Measurements from ENCODE around the gene NAV1. TPM values are rescaled to one million over a fixed set of nuclear protein-coding genes. Genes with fewer than 3 reads are reported as not detected.

NAV1 gene
- total and polyA plus RNA-seq, 2 donors, result 3.4 to 4.0 TPM

DNA sequence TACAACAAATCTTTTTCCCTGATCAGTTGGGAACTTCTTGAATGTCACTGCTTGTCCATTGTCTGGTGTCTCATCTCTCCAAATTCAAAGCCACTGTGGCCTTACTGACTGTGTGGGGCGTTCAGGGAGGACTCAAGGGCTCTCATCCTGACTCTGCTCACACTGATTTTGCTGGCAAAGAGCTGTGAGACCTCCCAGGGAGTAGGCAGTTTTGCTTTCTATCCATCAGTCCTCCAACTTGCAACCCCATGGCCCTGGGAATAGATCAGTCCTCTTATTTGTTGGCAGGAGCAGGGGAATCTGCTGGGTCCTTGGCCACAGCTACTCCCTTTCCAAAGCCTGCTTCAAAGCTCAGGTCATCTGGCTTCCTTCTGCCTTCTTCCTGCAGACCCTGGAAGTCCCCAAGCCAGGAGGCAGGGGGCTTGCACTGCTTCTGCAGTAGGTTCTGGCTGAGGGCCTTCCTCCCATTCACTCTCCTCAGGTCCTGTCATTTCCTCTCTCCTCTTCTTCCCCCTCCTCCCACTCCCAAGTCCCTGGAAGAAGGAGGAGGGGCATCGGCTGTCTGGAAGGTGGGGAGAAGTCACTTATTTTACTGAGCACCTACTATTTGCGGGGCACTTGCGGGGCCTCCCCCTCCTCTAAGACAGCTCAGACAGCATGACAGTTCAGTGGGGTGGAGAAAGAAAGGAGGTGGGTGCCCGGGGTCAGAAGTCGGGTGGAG lies 876 bp upstream of the NAV1 start:
- Histone ChIP-seq H3K27me3 (ENCODE audit: control insufficient read depth in 2 of 2, insufficient read depth in 1 of 2, low read length in 1 of 2) (peaks cover 37 to 79% of the 10 kb centered on the region in 2 donors), H3K27ac (ENCODE audit: low read depth in 1 of 2, low read length in 1 of 2) (no peak overlapping the region), H3K36me3 (ENCODE audit: control insufficient read depth in 2 of 2, insufficient read depth in 2 of 2, low read length in 1 of 2) (no peaks in the 10 kb centered on the region), H3K9me3 (ENCODE audit: control insufficient read depth in 2 of 2, insufficient read depth in 1 of 2, low read length in 1 of 2) (no peaks in the 10 kb centered on the region), H3K4me3 (ENCODE audit: low read length in 2 of 2) (peak overlapping the region in 1 of 2 donors; percentile 13), H3K4me1 (ENCODE audit: control insufficient read depth in 2 of 2, insufficient read depth in 2 of 2, low read length in 2 of 2) (peaks cover 14 to 21% of the 10 kb centered on the region in 2 donors)
- DNase-seq (ENCODE audit: low read depth in 6 of 9, low spot score in 9 of 9), result no peak
- 35% methylated on average over 6 of the region's 6 CpGs for WGBS

- Histone ChIP-seq H3K4me3 (ENCODE audit: low read length in 2 of 2) (peak overlapping the region; percentile 29 to 44), H3K36me3 (ENCODE audit: control insufficient read depth in 2 of 2, insufficient read depth in 2 of 2, low read length in 1 of 2) (no peaks in the 10 kb centered on the region), H3K27me3 (ENCODE audit: control insufficient read depth in 2 of 2, insufficient read depth in 1 of 2, low read length in 1 of 2) (peaks cover 37 to 78% of the 10 kb centered on the region in 2 donors), H3K9me3 (ENCODE audit: control insufficient read depth in 2 of 2, insufficient read depth in 1 of 2, low read length in 1 of 2) (no peaks in the 10 kb centered on the region), H3K27ac (ENCODE audit: low read depth in 1 of 2, low read length in 1 of 2) (peak overlapping the region in 1 of 2 donors; percentile 6), H3K4me1 (ENCODE audit: control insufficient read depth in 2 of 2, insufficient read depth in 2 of 2, low read length in 2 of 2) (peaks cover 14 to 21% of the 10 kb centered on the region in 2 donors)
- 2% methylated on average over 47 of the region's 47 CpGs for WGBS
- DNase-seq (ENCODE audit: low read depth in 6 of 9, low spot score in 9 of 9), result no peak
These were observed 869 bp downstream of the NAV1 start for GRCh38 chr1:201539561-201540431.

GRCh38 chr1:201540846-201541735 lies 2.2 kb downstream of the NAV1 start:
- 93% methylated on average over 12 of the region's 12 CpGs for WGBS
- Histone ChIP-seq H3K27ac (ENCODE audit: low read depth in 1 of 2, low read length in 1 of 2) (no peak overlapping the region), H3K4me3 (ENCODE audit: low read length in 2 of 2) (no peak overlapping the region)

DNA sequence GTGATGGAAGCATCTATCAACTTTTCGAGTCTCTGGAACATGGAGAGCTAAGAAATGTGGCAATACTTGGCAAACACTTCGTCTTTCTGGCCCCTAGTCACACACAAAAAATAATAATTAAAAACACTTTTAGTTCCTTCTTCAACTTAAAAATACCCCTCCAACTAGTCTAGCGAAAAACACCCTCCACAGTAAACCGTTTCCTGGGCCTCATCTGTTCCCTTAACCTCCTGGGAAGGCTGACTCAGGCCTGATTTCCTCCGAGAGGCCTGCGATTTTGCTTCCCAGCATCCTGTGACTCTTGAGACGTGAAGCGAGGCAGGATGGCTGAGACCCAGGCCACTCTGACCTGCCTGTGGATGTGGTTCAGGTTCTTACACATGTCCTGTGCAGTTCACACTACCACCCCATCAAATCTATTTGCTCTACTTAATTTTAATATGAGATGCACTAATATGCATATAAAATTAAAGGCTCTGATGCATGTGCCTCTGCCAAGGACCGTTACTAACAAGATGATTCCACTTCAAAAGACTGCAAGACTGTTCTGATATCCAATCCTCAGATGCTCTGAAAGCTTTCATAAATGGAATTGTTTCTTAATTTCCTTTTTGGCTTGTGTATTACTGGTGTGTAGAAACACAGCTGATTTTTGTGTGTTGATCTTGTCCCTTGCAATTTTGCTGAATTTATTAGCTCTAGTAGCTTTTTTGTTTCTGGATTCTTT lies 3.5 kb downstream of the NAV1 start:
- peaks cover 32 to 54% of the 10 kb centered on the region in 2 donors for H3K27me3 ChIP-seq (ENCODE audit: control insufficient read depth in 2 of 2, insufficient read depth in 1 of 2, low read length in 1 of 2)
- H3K9me3 ChIP-seq (ENCODE audit: control insufficient read depth in 2 of 2, insufficient read depth in 1 of 2, low read length in 1 of 2), result no peaks in the 10 kb centered on the region
- no peak for DNase-seq (ENCODE audit: low read depth in 6 of 9, low spot score in 9 of 9)
- 92% methylated on average over 9 of the region's 9 CpGs for WGBS
- H3K36me3 ChIP-seq (ENCODE audit: control insufficient read depth in 2 of 2, insufficient read depth in 2 of 2, low read length in 1 of 2), result no peaks in the 10 kb centered on the region
- H3K4me3 ChIP-seq (ENCODE audit: low read length in 2 of 2), result no peak overlapping the region
- H3K27ac ChIP-seq (ENCODE audit: low read depth in 1 of 2, low read length in 1 of 2), result no peak overlapping the region
- peaks cover 14 to 21% of the 10 kb centered on the region in 2 donors for H3K4me1 ChIP-seq (ENCODE audit: control insufficient read depth in 2 of 2, insufficient read depth in 2 of 2, low read length in 2 of 2)

More at GRCh38 chr1:201540846-201541735, 2.2 kb downstream of the NAV1 start:
- Histone ChIP-seq H3K9me3 (ENCODE audit: control insufficient read depth in 2 of 2, insufficient read depth in 1 of 2, low read length in 1 of 2) (no peaks in the 10 kb centered on the region), H3K27me3 (ENCODE audit: control insufficient read depth in 2 of 2, insufficient read depth in 1 of 2, low read length in 1 of 2) (peaks cover 36 to 68% of the 10 kb centered on the region in 2 donors), H3K36me3 (ENCODE audit: control insufficient read depth in 2 of 2, insufficient read depth in 2 of 2, low read length in 1 of 2) (no peaks in the 10 kb centered on the region), H3K4me1 (ENCODE audit: control insufficient read depth in 2 of 2, insufficient read depth in 2 of 2, low read length in 2 of 2) (peaks cover 14 to 21% of the 10 kb centered on the region in 2 donors)
- DNase-seq (ENCODE audit: low read depth in 6 of 9, low spot score in 9 of 9), result no peak

GRCh38 chr1:201543871-201544642 lies 5.1 kb downstream of the NAV1 start:
- 92% methylated on average over 7 of the region's 7 CpGs for WGBS

DNA sequence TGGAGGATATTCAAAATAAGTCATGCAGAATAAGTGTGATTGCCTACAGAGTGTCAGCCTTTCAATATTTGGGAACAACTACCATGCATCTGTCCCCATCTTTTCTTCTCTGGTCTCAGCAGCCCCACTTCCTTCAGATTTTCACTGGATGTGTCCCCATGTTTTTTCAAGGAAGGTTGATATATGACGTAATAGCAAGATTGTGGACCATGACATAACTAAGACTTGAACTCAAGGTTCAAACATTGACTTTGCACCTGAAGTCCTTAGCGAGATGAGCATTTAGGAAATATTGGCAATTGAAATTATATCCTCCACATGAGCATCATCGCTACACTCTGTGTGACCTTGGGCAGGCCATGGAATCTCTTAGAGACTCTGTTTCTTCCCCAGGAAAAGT lies 5.8 kb downstream of the NAV1 start:
- Histone ChIP-seq H3K4me3 (ENCODE audit: low read length in 2 of 2) (no peak overlapping the region), H3K27me3 (ENCODE audit: control insufficient read depth in 2 of 2, insufficient read depth in 1 of 2, low read length in 1 of 2) (peaks cover 19 to 32% of the 10 kb centered on the region in 2 donors), H3K4me1 (ENCODE audit: control insufficient read depth in 2 of 2, insufficient read depth in 2 of 2, low read length in 2 of 2) (peaks cover 2 to 7% of the 10 kb centered on the region in 2 donors), H3K36me3 (ENCODE audit: control insufficient read depth in 2 of 2, insufficient read depth in 2 of 2, low read length in 1 of 2) (no peaks in the 10 kb centered on the region), H3K27ac (ENCODE audit: low read depth in 1 of 2, low read length in 1 of 2) (no peak overlapping the region), H3K9me3 (ENCODE audit: control insufficient read depth in 2 of 2, insufficient read depth in 1 of 2, low read length in 1 of 2) (no peaks in the 10 kb centered on the region)
- no peak for DNase-seq (ENCODE audit: low read depth in 6 of 9, low spot score in 9 of 9)
- 97% methylated on average over 3 of the region's 3 CpGs for WGBS

More at GRCh38 chr1:201543871-201544642, 5.1 kb downstream of the NAV1 start:
- Histone ChIP-seq H3K36me3 (ENCODE audit: control insufficient read depth in 2 of 2, insufficient read depth in 2 of 2, low read length in 1 of 2) (no peaks in the 10 kb centered on the region), H3K4me3 (ENCODE audit: low read length in 2 of 2) (no peak overlapping the region), H3K4me1 (ENCODE audit: control insufficient read depth in 2 of 2, insufficient read depth in 2 of 2, low read length in 2 of 2) (peaks cover 9 to 12% of the 10 kb centered on the region in 2 donors), H3K27me3 (ENCODE audit: control insufficient read depth in 2 of 2, insufficient read depth in 1 of 2, low read length in 1 of 2) (peaks cover 25 to 38% of the 10 kb centered on the region in 2 donors), H3K27ac (ENCODE audit: low read depth in 1 of 2, low read length in 1 of 2) (no peak overlapping the region), H3K9me3 (ENCODE audit: control insufficient read depth in 2 of 2, insufficient read depth in 1 of 2, low read length in 1 of 2) (no peaks in the 10 kb centered on the region)
- DNase-seq (ENCODE audit: low read depth in 6 of 9, low spot score in 9 of 9), result no peak

DNA sequence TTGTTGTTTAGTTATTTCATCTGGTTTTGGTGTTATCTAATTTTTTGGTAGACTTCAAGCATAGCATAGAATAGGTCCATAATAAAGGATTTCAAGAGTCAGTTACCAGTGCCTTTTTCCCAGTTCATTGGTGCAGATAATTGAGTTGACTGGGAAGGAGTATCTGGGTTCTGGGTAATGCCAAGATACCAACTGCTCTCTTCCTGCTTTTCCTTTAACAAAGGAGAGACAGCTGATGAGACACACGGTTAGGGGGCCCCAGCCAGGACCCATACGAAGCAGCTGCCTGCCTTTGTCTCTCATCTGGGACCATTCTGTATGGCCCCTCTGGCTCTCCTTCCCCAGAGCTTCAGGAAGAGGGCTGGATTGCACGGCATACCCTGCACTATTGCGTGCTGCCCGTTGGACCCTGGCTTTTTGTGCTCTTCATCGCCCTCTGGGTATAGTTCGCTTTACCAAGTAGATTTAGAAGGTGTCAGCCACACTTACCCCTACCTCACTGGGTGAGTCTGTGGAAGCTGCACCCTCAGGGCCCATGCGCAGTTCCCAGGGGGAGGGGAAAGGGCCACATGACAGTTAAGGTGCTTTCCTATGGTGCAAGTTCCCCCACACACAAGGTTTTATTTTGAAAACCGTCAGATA lies 7.0 kb downstream of the NAV1 start:
- no peaks in the 10 kb centered on the region for H3K36me3 ChIP-seq (ENCODE audit: control insufficient read depth in 2 of 2, insufficient read depth in 2 of 2, low read length in 1 of 2)
- H3K27ac ChIP-seq (ENCODE audit: low read depth in 1 of 2, low read length in 1 of 2), result no peak overlapping the region
- 46% methylated on average over 9 of the region's 9 CpGs for WGBS
- peaks cover 6 to 19% of the 10 kb centered on the region in 2 donors for H3K27me3 ChIP-seq (ENCODE audit: control insufficient read depth in 2 of 2, insufficient read depth in 1 of 2, low read length in 1 of 2)
- DNase-seq (ENCODE audit: low read depth in 6 of 9, low spot score in 9 of 9), result no peak
- no peaks in the 10 kb centered on the region for H3K4me1 ChIP-seq (ENCODE audit: control insufficient read depth in 2 of 2, insufficient read depth in 2 of 2, low read length in 2 of 2)
- H3K9me3 ChIP-seq (ENCODE audit: control insufficient read depth in 2 of 2, insufficient read depth in 1 of 2, low read length in 1 of 2), result no peaks in the 10 kb centered on the region
- no peak overlapping the region for H3K4me3 ChIP-seq (ENCODE audit: low read length in 2 of 2)
